H9 (cell line): ENCODE results near the gene POLE2. TPM values are rescaled to one million over a fixed set of nuclear protein-coding genes. Genes with fewer than 3 reads are reported as not detected.

ENCODE experiments used
- DNase-seq: peaks from one replicate; pipeline ENCODE4 v3.0.0-alpha.2; 2017
- H2AFZ ChIP-seq: one replicate; pipeline ENCODE4 v1.6.1; 2013; ENCODE audit warnings: mild to moderate bottlenecking, low read length, control low read depth, moderate library complexity
- H2AK5ac ChIP-seq: 2 replicates; pipeline ENCODE4 v1.6.1; 2013; ENCODE audit warnings: low read length, control low read depth, mixed read lengths; ENCODE audit not compliant: insufficient read length
- H2BK120ac ChIP-seq: one replicate; pipeline ENCODE4 v1.6.1; 2013; ENCODE audit warnings: low read depth, mild to moderate bottlenecking, low read length, control low read depth, inconsistent platforms; ENCODE audit not compliant: poor library complexity, severe bottlenecking
- H2BK12ac ChIP-seq: 2 replicates; pipeline ENCODE4 v1.6.1; 2013; ENCODE audit warnings: low read length, control low read depth, mixed read lengths, low read depth; ENCODE audit not compliant: insufficient read length
- H2BK15ac ChIP-seq: 2 replicates; pipeline ENCODE4 v1.6.1; 2013; ENCODE audit warnings: low read depth, low read length, control low read depth
- H2BK20ac ChIP-seq: one replicate; pipeline ENCODE4 v1.6.1; 2013; ENCODE audit warnings: low read depth, mild to moderate bottlenecking, low read length, control low read depth, inconsistent platforms; ENCODE audit not compliant: poor library complexity, severe bottlenecking
- H2BK5ac ChIP-seq: 2 replicates; pipeline ENCODE4 v1.6.1; 2013; ENCODE audit warnings: low read length, control low read depth, mixed read lengths; ENCODE audit not compliant: insufficient read length
- H3K14ac ChIP-seq: 2 replicates; pipeline ENCODE4 v1.6.1; 2013; ENCODE audit warnings: low read length, control low read depth; ENCODE audit not compliant: insufficient read depth
- H3K18ac ChIP-seq: 2 replicates; pipeline ENCODE4 v1.6.1; 2013; ENCODE audit warnings: low read depth, mild to moderate bottlenecking, mixed read lengths, low read length, control low read depth; ENCODE audit not compliant: insufficient read length
- H3K23ac ChIP-seq: 2 replicates; pipeline ENCODE4 v1.6.1; 2013; ENCODE audit warnings: low read length, control low read depth, mixed read lengths, low read depth; ENCODE audit not compliant: insufficient read length
- H3K23me2 ChIP-seq: 2 replicates; pipeline ENCODE4 v1.6.1; 2013; ENCODE audit warnings: low read depth, mild to moderate bottlenecking, mixed read lengths, low read length, control low read depth; ENCODE audit not compliant: insufficient read length, poor library complexity, severe bottlenecking
- H3K27ac ChIP-seq: 2 replicates; pipeline ENCODE4 v1.5.1; 2013; ENCODE audit warnings: low read length, control low read depth, mixed read lengths, low read depth; ENCODE audit not compliant: insufficient read length
- H3K27me3 ChIP-seq: 2 replicates; pipeline ENCODE4 v1.6.1; 2013; ENCODE audit warnings: low read length, control low read depth, inconsistent platforms; ENCODE audit not compliant: insufficient read depth
- H3K4ac ChIP-seq: 2 replicates; pipeline ENCODE4 v1.6.1; 2013; ENCODE audit warnings: low read depth, mild to moderate bottlenecking, control low read depth, inconsistent platforms, low read length, moderate library complexity
- H3K4me1 ChIP-seq: 2 replicates; pipeline ENCODE4 v1.6.1; 2013; ENCODE audit warnings: low read length, control low read depth, inconsistent platforms; ENCODE audit not compliant: insufficient read depth
- H3K4me2 ChIP-seq: 2 replicates; pipeline ENCODE4 v1.6.1; 2013; ENCODE audit warnings: low read length, control low read depth, mixed read lengths; ENCODE audit not compliant: insufficient read length, insufficient read depth
- H3K56ac ChIP-seq: 2 replicates; pipeline ENCODE4 v1.6.1; 2013; ENCODE audit warnings: low read depth, mild to moderate bottlenecking, mixed read lengths, low read length, control low read depth; ENCODE audit not compliant: insufficient read length
- H3K79me1 ChIP-seq: 2 replicates; pipeline ENCODE4 v1.6.1; 2013; ENCODE audit warnings: low read depth, mild to moderate bottlenecking, moderate library complexity, low read length, control low read depth, inconsistent platforms; ENCODE audit not compliant: insufficient read depth, poor library complexity, severe bottlenecking
- H3K79me2 ChIP-seq: 2 replicates; pipeline ENCODE4 v1.6.1; 2013; ENCODE audit warnings: low read length, control low read depth, inconsistent platforms; ENCODE audit not compliant: insufficient read depth
- H3K9ac ChIP-seq: 2 replicates; pipeline ENCODE4 v1.6.1; 2013; ENCODE audit warnings: low read length, control low read depth, mixed read lengths; ENCODE audit not compliant: insufficient read length; ENCODE audit errors: extremely low read depth
- H3K9me3 ChIP-seq: one replicate; pipeline ENCODE4 v1.6.1; 2013; ENCODE audit warnings: low read depth, low read length, inconsistent platforms; ENCODE audit not compliant: control insufficient read depth
- H3T11ph ChIP-seq: one replicate; pipeline ENCODE4 v1.6.1; 2013; ENCODE audit warnings: mild to moderate bottlenecking, low read length, control low read depth, inconsistent platforms
- H4K20me1 ChIP-seq: one replicate; pipeline ENCODE4 v1.6.1; 2013; ENCODE audit not compliant: control insufficient read depth, insufficient read length, insufficient read depth
- H4K5ac ChIP-seq: 2 replicates; pipeline ENCODE4 v1.6.1; 2013; ENCODE audit warnings: low read depth, mild to moderate bottlenecking, mixed read lengths, low read length, control low read depth; ENCODE audit not compliant: insufficient read length
- H4K8ac ChIP-seq: replicated peaks from 2 replicates; pipeline ENCODE4 v1.6.1; 2013; ENCODE audit warnings: low read length, control low read depth, mixed read lengths, low read depth; ENCODE audit not compliant: insufficient read length
- H4K91ac ChIP-seq: 2 replicates; pipeline ENCODE4 v1.6.1; 2013; ENCODE audit warnings: low read depth, mild to moderate bottlenecking, moderate library complexity, mixed read lengths, low read length, control low read depth; ENCODE audit not compliant: insufficient read length
- H3K27ac Mint-ChIP-seq, 3 experiments: 2 replicates in 2 of 3; 3 replicates in 1 of 3; pipeline ENCODE4 v1.8.0; 2020 to 2021; ENCODE audit warnings: mixed read lengths in 3 of 3, mild to moderate bottlenecking in 1 of 3, moderate library complexity in 1 of 3
- H3K27me3 Mint-ChIP-seq: 2 replicates; pipeline ENCODE4 v1.8.0; 2021; ENCODE audit warnings: low read depth, mild to moderate bottlenecking, moderate library complexity, mixed read lengths
- H3K36me3 Mint-ChIP-seq, 3 experiments: 2 replicates in 2 of 3; 3 replicates in 1 of 3; pipeline ENCODE4 v1.8.0; 2020 to 2021; ENCODE audit warnings: low read depth in 3 of 3, mixed read lengths in 3 of 3; ENCODE audit not compliant: insufficient read depth in 1 of 3
- H3K4me1 Mint-ChIP-seq, 2 experiments: 2 replicates each; pipeline ENCODE4 v1.8.0; 2020; ENCODE audit warnings: mixed read lengths in 2 of 2
- H3K4me3 Mint-ChIP-seq, 2 experiments: 2 replicates in 1 of 2; 3 replicates in 1 of 2; pipeline ENCODE4 v1.8.0; 2020 to 2021; ENCODE audit warnings: mild to moderate bottlenecking in 2 of 2, mixed read lengths in 2 of 2, moderate library complexity in 1 of 2
- H3K9me3 Mint-ChIP-seq, 2 experiments: 2 replicates in 1 of 2; 3 replicates in 1 of 2; pipeline ENCODE4 v1.8.0; 2020; ENCODE audit warnings: mild to moderate bottlenecking in 2 of 2, mixed read lengths in 2 of 2, moderate library complexity in 1 of 2
- WGBS: extraction: QIAGEN DNeasy Blood & Tissue Kit; methylation state at CpG from one replicate; pipeline ENCODE4 v1.1.7; 2013; ENCODE audit warnings: missing lambda C conversion rate, low lambda C conversion rate, mixed read lengths; ENCODE audit not compliant: insufficient read length; ENCODE audit errors: extremely low coverage; 5-methylcytosine and 5-hydroxymethylcytosine counted together
- total RNA-seq: library from RNA; stranded (reverse); gene quantifications from 2 replicates; pipeline ENCODE4 v1.2.1, GENCODE V29; 2021
- TF ChIP-seq, protein P1 (sequence below): fragments of 200-600 bp; sonication (generic); conservative IDR thresholded peaks from 3 replicates; pipeline ENCODE4 v1.8.0; 2021; ENCODE audit warnings: antibody characterized with exemption, mild to moderate bottlenecking

Gene POLE2
- total RNA-seq, 1 experiment from 2014 or later, result 25.7 TPM

- no peak overlapping the region for H3K23ac ChIP-seq
- H4K91ac ChIP-seq, result no peak overlapping the region
- Mint-ChIP-seq H3K36me3 (peaks cover 13 to 63% (median 62%) of the 10 kb centered on the region in 3 experiments), H3K27me3 (no peaks in the 10 kb centered on the region), H3K9me3 (no peaks in the 10 kb centered on the region), H3K4me3 (no peak overlapping the region), H3K27ac (no peak overlapping the region), H3K4me1 (no peaks in the 10 kb centered on the region)
- TF ChIP-seq, protein P1, sequence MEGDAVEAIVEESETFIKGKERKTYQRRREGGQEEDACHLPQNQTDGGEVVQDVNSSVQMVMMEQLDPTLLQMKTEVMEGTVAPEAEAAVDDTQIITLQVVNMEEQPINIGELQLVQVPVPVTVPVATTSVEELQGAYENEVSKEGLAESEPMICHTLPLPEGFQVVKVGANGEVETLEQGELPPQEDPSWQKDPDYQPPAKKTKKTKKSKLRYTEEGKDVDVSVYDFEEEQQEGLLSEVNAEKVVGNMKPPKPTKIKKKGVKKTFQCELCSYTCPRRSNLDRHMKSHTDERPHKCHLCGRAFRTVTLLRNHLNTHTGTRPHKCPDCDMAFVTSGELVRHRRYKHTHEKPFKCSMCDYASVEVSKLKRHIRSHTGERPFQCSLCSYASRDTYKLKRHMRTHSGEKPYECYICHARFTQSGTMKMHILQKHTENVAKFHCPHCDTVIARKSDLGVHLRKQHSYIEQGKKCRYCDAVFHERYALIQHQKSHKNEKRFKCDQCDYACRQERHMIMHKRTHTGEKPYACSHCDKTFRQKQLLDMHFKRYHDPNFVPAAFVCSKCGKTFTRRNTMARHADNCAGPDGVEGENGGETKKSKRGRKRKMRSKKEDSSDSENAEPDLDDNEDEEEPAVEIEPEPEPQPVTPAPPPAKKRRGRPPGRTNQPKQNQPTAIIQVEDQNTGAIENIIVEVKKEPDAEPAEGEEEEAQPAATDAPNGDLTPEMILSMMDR, result no peak
- no peaks in the 10 kb centered on the region for H3K79me2 ChIP-seq
- no peak overlapping the region for H4K5ac ChIP-seq
- no peak overlapping the region for H3T11ph ChIP-seq
- no peak overlapping the region for H2BK20ac ChIP-seq
- H3K9ac ChIP-seq, result no peak overlapping the region
- H2BK120ac ChIP-seq, result no peak overlapping the region
- no peak overlapping the region for H3K4ac ChIP-seq
- no peaks in the 10 kb centered on the region for H4K20me1 ChIP-seq
- H3K4me1 ChIP-seq, result no peaks in the 10 kb centered on the region
- H3K56ac ChIP-seq, result no peak overlapping the region
- no peaks in the 10 kb centered on the region for H3K79me1 ChIP-seq
- H3K27ac ChIP-seq, result no peak overlapping the region
- no peak overlapping the region for H3K4me2 ChIP-seq
- H3K23me2 ChIP-seq, result no peaks in the 10 kb centered on the region
- H3K9me3 ChIP-seq, result no peaks in the 10 kb centered on the region
- H4K8ac ChIP-seq, result no peak overlapping the region
- no CpG with 5 or more reads among the region's 2 CpGs for WGBS
- H3K18ac ChIP-seq, result no peak overlapping the region
- no peak overlapping the region for H2BK5ac ChIP-seq
- H2AK5ac ChIP-seq, result no peak overlapping the region
- DNase-seq, result no peak
- H2AFZ ChIP-seq, result no peak overlapping the region
- no peak overlapping the region for H2BK12ac ChIP-seq
- H3K27me3 ChIP-seq, result no peaks in the 10 kb centered on the region
- H3K14ac ChIP-seq, result no peak overlapping the region
- no peak overlapping the region for H2BK15ac ChIP-seq
Observed at GRCh38 chr14:49673586-49673985, 14.4 kb downstream of the POLE2 start.
